COLO829 (cell line): ENCODE measurements around the gene DAGLB.
"Not testable (repeated sequence)": the region's sequence is repeated elsewhere in the genome, so short reads cannot be mapped to it uniquely, and the experiment has no call there.

ENCODE experiments used
- DNase-seq: peaks from one replicate; pipeline ENCODE4 v3.0.0; 2012; ENCODE audit warnings: low spot score

The DAGLB gene

GRCh38 chr7:6430974-6431373 lies 16.8 kb downstream of the DAGLB start:
- DNase-seq: no peak

- DNase-seq: peak; percentile 91
Observed at GRCh38 chr7:6430271-6430940, 17.3 kb downstream of the DAGLB start.

- DNase-seq: no peak
Observed at GRCh38 chr7:6425948-6426347, 21.8 kb downstream of the DAGLB start.

GRCh38 chr7:6423942-6424701 lies 23.6 kb downstream of the DAGLB start:
- no peak for DNase-seq

- DNase-seq: no peak
Observed at GRCh38 chr7:6422926-6423632, 24.7 kb downstream of the DAGLB start.

GRCh38 chr7:6422095-6422494 lies 25.7 kb downstream of the DAGLB start:
- DNase-seq: no peak

- no peak for DNase-seq
Observed at GRCh38 chr7:6420680-6421079, 27.1 kb downstream of the DAGLB start.

- no peak for DNase-seq
Observed at GRCh38 chr7:6419310-6419773, 28.4 kb downstream of the DAGLB start.

GRCh38 chr7:6417408-6417807 lies 30.3 kb downstream of the DAGLB start:
- no peak for DNase-seq

- no peak for DNase-seq
Observed at GRCh38 chr7:6416516-6417145, 31.1 kb downstream of the DAGLB start.

GRCh38 chr7:6413637-6414036 lies 34.1 kb downstream of the DAGLB start:
- no peak for DNase-seq

GRCh38 chr7:6409944-6410693 lies 37.6 kb downstream of the DAGLB start:
- DNase-seq: no peak

- DNase-seq: no peak
Observed at GRCh38 chr7:6409091-6409490, 38.7 kb downstream of the DAGLB start.

- no peak for DNase-seq
Observed at GRCh38 chr7:6407434-6407833, 40.3 kb downstream of the DAGLB start.

GRCh38 chr7:6406121-6406520 lies 41.6 kb downstream of the DAGLB start:
- DNase-seq: no peak

- no peak for DNase-seq
Observed at GRCh38 chr7:6403907-6404306, 43.8 kb downstream of the DAGLB start.

- DNase-seq: no peak
Observed at GRCh38 chr7:6402741-6403140, 45.0 kb downstream of the DAGLB start.

GRCh38 chr7:6402041-6402440 lies 45.7 kb downstream of the DAGLB start:
- DNase-seq: no peak

GRCh38 chr7:6401536-6401935 lies 46.2 kb downstream of the DAGLB start:
- DNase-seq: no peak

- DNase-seq: not testable (repeated sequence)
Observed at GRCh38 chr7:6400243-6401105, 47.3 kb downstream of the DAGLB start.

- DNase-seq: no peak
Observed at GRCh38 chr7:6399351-6399750, 48.4 kb downstream of the DAGLB start.
